ENCODE measurements around the gene MANF.

MANF gene

DNA sequence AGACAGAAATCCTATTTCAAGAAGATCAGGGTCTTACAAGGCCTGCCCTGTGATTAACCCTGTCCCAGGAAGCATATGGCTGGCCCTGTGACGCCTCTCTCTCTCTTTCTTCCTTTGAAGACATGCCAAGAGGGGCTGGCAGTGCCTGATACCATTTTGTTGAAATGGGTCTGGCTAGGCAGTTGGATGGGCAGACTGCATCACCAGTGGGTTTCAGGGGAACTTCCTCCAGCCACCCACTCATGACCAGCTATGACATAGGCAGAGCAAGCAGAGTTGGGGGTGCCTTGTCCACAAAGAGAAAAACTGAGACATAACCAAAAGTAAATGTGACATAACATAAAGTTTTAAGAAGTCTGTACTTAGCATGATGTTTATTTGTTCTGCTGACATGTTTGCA lies 31.4 kb upstream of the MANF start:
- no peak for ATAC-seq
- TF ChIP-seq PPARA (CRISPR knock-in tag; IDR thresholded peaks at IDR 0.05; ENCODE audit: borderline replicate concordance) (no peak), ZC3H10 (CRISPR knock-in tag; IDR thresholded peaks at IDR 0.05) (no peak), ISL1 (CRISPR knock-in tag; IDR thresholded peaks at IDR 0.05) (no peak), SNAI2 (CRISPR knock-in tag; IDR thresholded peaks at IDR 0.05) (no peak)

DNA sequence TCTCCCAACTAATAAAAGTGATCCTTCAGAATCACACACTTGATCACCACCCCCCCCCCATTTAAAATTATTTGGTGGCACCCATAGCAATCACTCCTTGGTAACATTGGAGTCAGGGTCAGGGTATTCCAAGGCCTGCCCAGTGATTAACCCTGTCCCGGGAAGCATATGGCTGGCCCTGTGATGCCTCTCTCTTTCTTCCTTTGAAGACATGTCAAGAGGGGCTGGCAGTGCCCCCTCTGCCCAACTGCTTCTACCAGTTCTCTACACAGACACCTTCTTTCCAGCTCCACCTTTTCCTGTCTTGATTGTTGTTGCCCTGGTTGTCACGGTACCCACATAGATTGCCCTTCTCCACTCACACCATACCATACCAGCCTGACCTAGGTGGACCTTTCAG lies 30.9 kb upstream of the MANF start:
- ATAC-seq = no peak
- TF ChIP-seq BACH2 (CRISPR knock-in tag; IDR thresholded peaks at IDR 0.05; ENCODE audit: borderline replicate concordance) (no peak), ARNTL (CRISPR knock-in tag; IDR thresholded peaks at IDR 0.05; ENCODE audit: borderline replicate concordance, low read depth) (no peak), RARB (CRISPR knock-in tag; IDR thresholded peaks at IDR 0.05) (no peak), TCF4 (CRISPR knock-in tag; IDR thresholded peaks at IDR 0.05; ENCODE audit: borderline replicate concordance) (no peak), ZNF565 (CRISPR knock-in tag; conservative IDR thresholded peaks at IDR 0.05; ENCODE audit: low read depth) (no peak), ZFP3 (CRISPR knock-in tag; IDR thresholded peaks at IDR 0.05) (no peak), ZFP30 (CRISPR knock-in tag; IDR thresholded peaks at IDR 0.05) (no peak), ESRRG (CRISPR knock-in tag; IDR thresholded peaks at IDR 0.05) (no peak), ZNF8 (CRISPR knock-in tag; IDR thresholded peaks at IDR 0.05) (no peak), PPARA (CRISPR knock-in tag; IDR thresholded peaks at IDR 0.05; ENCODE audit: borderline replicate concordance) (no peak), OSR1 (CRISPR knock-in tag; IDR thresholded peaks at IDR 0.05) (no peak), GLIS3 (CRISPR knock-in tag; IDR thresholded peaks at IDR 0.05) (no peak), ZNF70 (CRISPR knock-in tag; IDR thresholded peaks at IDR 0.05) (no peak), SNAI2 (CRISPR knock-in tag; IDR thresholded peaks at IDR 0.05) (no peak)
- TF ChIP-seq, protein P1, sequence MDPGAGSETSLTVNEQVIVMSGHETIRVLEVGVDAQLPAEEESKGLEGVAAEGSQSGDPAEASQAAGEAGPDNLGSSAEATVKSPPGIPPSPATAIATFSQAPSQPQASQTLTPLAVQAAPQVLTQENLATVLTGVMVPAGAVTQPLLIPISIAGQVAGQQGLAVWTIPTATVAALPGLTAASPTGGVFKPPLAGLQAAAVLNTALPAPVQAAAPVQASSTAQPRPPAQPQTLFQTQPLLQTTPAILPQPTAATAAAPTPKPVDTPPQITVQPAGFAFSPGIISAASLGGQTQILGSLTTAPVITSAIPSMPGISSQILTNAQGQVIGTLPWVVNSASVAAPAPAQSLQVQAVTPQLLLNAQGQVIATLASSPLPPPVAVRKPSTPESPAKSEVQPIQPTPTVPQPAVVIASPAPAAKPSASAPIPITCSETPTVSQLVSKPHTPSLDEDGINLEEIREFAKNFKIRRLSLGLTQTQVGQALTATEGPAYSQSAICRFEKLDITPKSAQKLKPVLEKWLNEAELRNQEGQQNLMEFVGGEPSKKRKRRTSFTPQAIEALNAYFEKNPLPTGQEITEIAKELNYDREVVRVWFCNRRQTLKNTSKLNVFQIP (CRISPR knock-in tag; IDR thresholded peaks at IDR 0.05; ENCODE audit: borderline replicate concordance, low read depth) = no peak
- TF ChIP-seq, protein P2, sequence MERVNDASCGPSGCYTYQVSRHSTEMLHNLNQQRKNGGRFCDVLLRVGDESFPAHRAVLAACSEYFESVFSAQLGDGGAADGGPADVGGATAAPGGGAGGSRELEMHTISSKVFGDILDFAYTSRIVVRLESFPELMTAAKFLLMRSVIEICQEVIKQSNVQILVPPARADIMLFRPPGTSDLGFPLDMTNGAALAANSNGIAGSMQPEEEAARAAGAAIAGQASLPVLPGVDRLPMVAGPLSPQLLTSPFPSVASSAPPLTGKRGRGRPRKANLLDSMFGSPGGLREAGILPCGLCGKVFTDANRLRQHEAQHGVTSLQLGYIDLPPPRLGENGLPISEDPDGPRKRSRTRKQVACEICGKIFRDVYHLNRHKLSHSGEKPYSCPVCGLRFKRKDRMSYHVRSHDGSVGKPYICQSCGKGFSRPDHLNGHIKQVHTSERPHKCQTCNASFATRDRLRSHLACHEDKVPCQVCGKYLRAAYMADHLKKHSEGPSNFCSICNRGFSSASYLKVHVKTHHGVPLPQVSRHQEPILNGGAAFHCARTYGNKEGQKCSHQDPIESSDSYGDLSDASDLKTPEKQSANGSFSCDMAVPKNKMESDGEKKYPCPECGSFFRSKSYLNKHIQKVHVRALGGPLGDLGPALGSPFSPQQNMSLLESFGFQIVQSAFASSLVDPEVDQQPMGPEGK (CRISPR knock-in tag; IDR thresholded peaks at IDR 0.05; ENCODE audit: borderline replicate concordance) = no peak
- TF ChIP-seq, protein P3, sequence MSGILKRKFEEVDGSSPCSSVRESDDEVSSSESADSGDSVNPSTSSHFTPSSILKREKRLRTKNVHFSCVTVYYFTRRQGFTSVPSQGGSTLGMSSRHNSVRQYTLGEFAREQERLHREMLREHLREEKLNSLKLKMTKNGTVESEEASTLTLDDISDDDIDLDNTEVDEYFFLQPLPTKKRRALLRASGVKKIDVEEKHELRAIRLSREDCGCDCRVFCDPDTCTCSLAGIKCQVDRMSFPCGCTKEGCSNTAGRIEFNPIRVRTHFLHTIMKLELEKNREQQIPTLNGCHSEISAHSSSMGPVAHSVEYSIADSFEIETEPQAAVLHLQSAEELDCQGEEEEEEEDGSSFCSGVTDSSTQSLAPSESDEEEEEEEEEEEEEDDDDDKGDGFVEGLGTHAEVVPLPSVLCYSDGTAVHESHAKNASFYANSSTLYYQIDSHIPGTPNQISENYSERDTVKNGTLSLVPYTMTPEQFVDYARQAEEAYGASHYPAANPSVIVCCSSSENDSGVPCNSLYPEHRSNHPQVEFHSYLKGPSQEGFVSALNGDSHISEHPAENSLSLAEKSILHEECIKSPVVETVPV (CRISPR knock-in tag; IDR thresholded peaks at IDR 0.05) = no peak
- TF ChIP-seq, protein P4, sequence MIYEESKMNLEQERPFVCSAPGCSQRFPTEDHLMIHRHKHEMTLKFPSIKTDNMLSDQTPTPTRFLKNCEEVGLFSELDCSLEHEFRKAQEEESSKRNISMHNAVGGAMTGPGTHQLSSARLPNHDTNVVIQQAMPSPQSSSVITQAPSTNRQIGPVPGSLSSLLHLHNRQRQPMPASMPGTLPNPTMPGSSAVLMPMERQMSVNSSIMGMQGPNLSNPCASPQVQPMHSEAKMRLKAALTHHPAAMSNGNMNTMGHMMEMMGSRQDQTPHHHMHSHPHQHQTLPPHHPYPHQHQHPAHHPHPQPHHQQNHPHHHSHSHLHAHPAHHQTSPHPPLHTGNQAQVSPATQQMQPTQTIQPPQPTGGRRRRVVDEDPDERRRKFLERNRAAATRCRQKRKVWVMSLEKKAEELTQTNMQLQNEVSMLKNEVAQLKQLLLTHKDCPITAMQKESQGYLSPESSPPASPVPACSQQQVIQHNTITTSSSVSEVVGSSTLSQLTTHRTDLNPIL (CRISPR knock-in tag; IDR thresholded peaks at IDR 0.05; ENCODE audit: low read depth) = no peak
- TF ChIP-seq, protein P5, sequence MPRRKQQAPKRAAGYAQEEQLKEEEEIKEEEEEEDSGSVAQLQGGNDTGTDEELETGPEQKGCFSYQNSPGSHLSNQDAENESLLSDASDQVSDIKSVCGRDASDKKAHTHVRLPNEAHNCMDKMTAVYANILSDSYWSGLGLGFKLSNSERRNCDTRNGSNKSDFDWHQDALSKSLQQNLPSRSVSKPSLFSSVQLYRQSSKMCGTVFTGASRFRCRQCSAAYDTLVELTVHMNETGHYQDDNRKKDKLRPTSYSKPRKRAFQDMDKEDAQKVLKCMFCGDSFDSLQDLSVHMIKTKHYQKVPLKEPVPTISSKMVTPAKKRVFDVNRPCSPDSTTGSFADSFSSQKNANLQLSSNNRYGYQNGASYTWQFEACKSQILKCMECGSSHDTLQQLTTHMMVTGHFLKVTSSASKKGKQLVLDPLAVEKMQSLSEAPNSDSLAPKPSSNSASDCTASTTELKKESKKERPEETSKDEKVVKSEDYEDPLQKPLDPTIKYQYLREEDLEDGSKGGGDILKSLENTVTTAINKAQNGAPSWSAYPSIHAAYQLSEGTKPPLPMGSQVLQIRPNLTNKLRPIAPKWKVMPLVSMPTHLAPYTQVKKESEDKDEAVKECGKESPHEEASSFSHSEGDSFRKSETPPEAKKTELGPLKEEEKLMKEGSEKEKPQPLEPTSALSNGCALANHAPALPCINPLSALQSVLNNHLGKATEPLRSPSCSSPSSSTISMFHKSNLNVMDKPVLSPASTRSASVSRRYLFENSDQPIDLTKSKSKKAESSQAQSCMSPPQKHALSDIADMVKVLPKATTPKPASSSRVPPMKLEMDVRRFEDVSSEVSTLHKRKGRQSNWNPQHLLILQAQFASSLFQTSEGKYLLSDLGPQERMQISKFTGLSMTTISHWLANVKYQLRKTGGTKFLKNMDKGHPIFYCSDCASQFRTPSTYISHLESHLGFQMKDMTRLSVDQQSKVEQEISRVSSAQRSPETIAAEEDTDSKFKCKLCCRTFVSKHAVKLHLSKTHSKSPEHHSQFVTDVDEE (CRISPR knock-in tag; IDR thresholded peaks at IDR 0.05) = no peak

DNA sequence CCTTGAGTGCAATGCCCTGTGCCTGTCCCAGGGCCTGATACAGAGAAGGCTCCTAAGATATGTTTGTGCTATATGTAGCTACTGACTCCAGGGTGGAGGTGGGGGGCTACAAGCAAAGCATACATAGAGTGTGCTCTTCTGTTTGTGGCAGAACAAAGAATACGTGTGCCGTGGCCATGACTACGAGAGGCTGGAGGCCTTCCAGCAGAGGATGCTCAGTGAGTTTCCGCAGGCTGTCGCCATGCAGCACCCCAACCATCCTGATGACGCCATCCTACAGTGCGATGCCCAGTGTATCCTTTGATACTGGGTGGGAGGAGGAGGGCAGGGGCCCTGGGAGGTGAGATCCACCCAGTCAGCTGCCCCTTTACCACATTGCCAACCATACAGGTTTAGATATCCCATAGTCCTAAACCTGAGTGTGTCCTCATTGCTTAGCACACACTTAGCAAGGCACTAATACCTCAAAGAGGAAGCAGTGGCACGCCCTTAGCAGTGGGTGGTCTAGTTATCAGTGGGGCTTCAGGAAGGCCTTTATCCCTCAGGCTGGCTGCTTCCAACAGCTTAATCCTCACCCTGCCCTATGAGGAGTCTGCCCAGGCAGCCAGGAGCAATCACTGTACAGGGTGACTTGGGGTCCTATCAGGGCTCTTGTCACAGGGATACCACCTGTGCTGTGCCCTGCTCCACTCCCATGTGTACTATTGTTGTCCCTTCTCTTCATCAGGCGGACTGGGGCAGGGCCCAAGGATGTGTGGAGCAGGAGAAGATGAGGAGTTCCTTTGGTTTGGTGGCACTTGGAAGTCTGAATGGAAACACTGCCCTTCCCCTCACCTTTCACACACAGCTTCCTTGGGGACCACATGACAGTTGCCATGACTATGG lies 30.1 kb upstream of the MANF start:
- TF ChIP-seq, protein P2 (CRISPR knock-in tag; IDR thresholded peaks at IDR 0.05; ENCODE audit: borderline replicate concordance) = no peak
- TF ChIP-seq ISL1 (CRISPR knock-in tag; IDR thresholded peaks at IDR 0.05) = no peak
- TF ChIP-seq CSDC2 (CRISPR knock-in tag; IDR thresholded peaks at IDR 0.05) = no peak
- TF ChIP-seq OSR1 (CRISPR knock-in tag; IDR thresholded peaks at IDR 0.05) = no peak
- no peak for TF ChIP-seq ESRRG (CRISPR knock-in tag; IDR thresholded peaks at IDR 0.05)
- no peak for TF ChIP-seq ZFP30 (CRISPR knock-in tag; IDR thresholded peaks at IDR 0.05)
- TF ChIP-seq TOX (CRISPR knock-in tag; IDR thresholded peaks at IDR 0.05; ENCODE audit: borderline replicate concordance) = no peak
- no peak for TF ChIP-seq PPARA (CRISPR knock-in tag; IDR thresholded peaks at IDR 0.05; ENCODE audit: borderline replicate concordance)
- no peak for TF ChIP-seq ZNF8 (CRISPR knock-in tag; IDR thresholded peaks at IDR 0.05)
- no peak for TF ChIP-seq ZFP3 (CRISPR knock-in tag; IDR thresholded peaks at IDR 0.05)
- no peak for TF ChIP-seq ZNF70 (CRISPR knock-in tag; IDR thresholded peaks at IDR 0.05)
- no peak for TF ChIP-seq ZNF565 (CRISPR knock-in tag; conservative IDR thresholded peaks at IDR 0.05; ENCODE audit: low read depth)
- no peak for TF ChIP-seq BACH2 (CRISPR knock-in tag; IDR thresholded peaks at IDR 0.05; ENCODE audit: borderline replicate concordance)
- TF ChIP-seq, protein P3 (CRISPR knock-in tag; IDR thresholded peaks at IDR 0.05) = no peak
- ATAC-seq = no peak

Measured in SK-N-SH treated with all-trans-retinoic acid at 6 μM for 48 hours (cell line).